GM23338 (cell line): ENCODE measurements around the gene PKNOX2. TPM values are rescaled to one million over a fixed set of nuclear protein-coding genes. Genes with fewer than 3 reads are reported as not detected.

Experiments
- ATAC-seq: fragments of 200-7000 bp; cut with Tn5 transposase; 3 replicates; pipeline ENCODE4 v1.9.1; 2020
- DNase-seq: peaks from one replicate; pipeline ENCODE4 v3.0.0-alpha.2; 2015; ENCODE audit warnings: low spot score
- H2AFZ ChIP-seq: fragments of 200-600 bp; sonication (generic); 2 replicates; pipeline ENCODE4 v1.8.0; 2016; ENCODE audit warnings: antibody characterized with exemption, mild to moderate bottlenecking, moderate library complexity
- H3F3A ChIP-seq: fragments of 200-600 bp; sonication (generic); replicated peaks from 2 replicates; pipeline ENCODE4 v1.8.0; 2017; ENCODE audit warnings: antibody characterized with exemption, mixed run types, low read depth
- H3K27ac ChIP-seq: fragments of 200-600 bp; sonication (generic); 2 replicates; pipeline ENCODE4 v1.6.1; 2016; ENCODE audit warnings: low read depth
- H3K27me3 ChIP-seq: fragments of 200-600 bp; sonication (generic); 2 replicates; pipeline ENCODE4 v1.8.0; 2016; ENCODE audit warnings: mild to moderate bottlenecking, mixed run types, moderate library complexity; ENCODE audit not compliant: insufficient read depth
- H3K36me3 ChIP-seq: fragments of 200-600 bp; sonication (generic); 2 replicates; pipeline ENCODE4 v1.8.0; 2016; ENCODE audit warnings: mild to moderate bottlenecking; ENCODE audit not compliant: insufficient read depth
- H3K4me1 ChIP-seq: fragments of 200-600 bp; sonication (generic); 2 replicates; pipeline ENCODE4 v1.8.0; 2016; ENCODE audit warnings: mild to moderate bottlenecking, moderate library complexity; ENCODE audit not compliant: insufficient read depth
- H3K4me2 ChIP-seq: fragments of 200-600 bp; sonication (generic); 2 replicates; pipeline ENCODE4 v1.7.1; 2017; ENCODE audit warnings: mixed run types
- H3K4me3 ChIP-seq: fragments of 200-600 bp; sonication (generic); 2 replicates; pipeline ENCODE4 v1.6.1; 2016; ENCODE audit warnings: mixed run types
- H3K79me2 ChIP-seq: fragments of 200-600 bp; sonication (generic); replicated peaks from 2 replicates; pipeline ENCODE4 v1.8.0; 2017; ENCODE audit warnings: mild to moderate bottlenecking; ENCODE audit not compliant: insufficient read depth
- H3K9me2 ChIP-seq: fragments of 200-600 bp; sonication (generic); 2 replicates; pipeline ENCODE4 v1.8.0; 2017; ENCODE audit not compliant: insufficient read depth
- H4K20me1 ChIP-seq: fragments of 200-600 bp; sonication (generic); replicated peaks from 2 replicates; pipeline ENCODE4 v1.8.0; 2017; ENCODE audit warnings: mild to moderate bottlenecking; ENCODE audit not compliant: insufficient read depth
- H3K27ac Mint-ChIP-seq: 2 replicates; pipeline ENCODE4 v1.8.0; 2020; ENCODE audit warnings: inconsistent platforms, mild to moderate bottlenecking, moderate library complexity, mixed read lengths
- H3K27me3 Mint-ChIP-seq: 3 replicates; pipeline ENCODE4 v1.8.0; 2022; ENCODE audit warnings: low read depth, mild to moderate bottlenecking, moderate library complexity, mixed read lengths, inconsistent platforms; ENCODE audit not compliant: insufficient read depth, poor library complexity
- H3K36me3 Mint-ChIP-seq: 3 replicates; pipeline ENCODE4 v1.8.0; 2021; ENCODE audit warnings: low read depth, mild to moderate bottlenecking, inconsistent platforms, moderate library complexity, mixed read lengths
- H3K4me1 Mint-ChIP-seq: 3 replicates; pipeline ENCODE4 v1.8.0; 2020; ENCODE audit warnings: mild to moderate bottlenecking, inconsistent platforms, mixed read lengths
- H3K4me3 Mint-ChIP-seq: 3 replicates; pipeline ENCODE4 v1.8.0; 2021; ENCODE audit warnings: moderate library complexity, mild to moderate bottlenecking, inconsistent platforms, mixed read lengths
- H3K9me3 Mint-ChIP-seq: 3 replicates; pipeline ENCODE4 v1.8.0; 2020; ENCODE audit warnings: moderate library complexity, mild to moderate bottlenecking, inconsistent platforms, mixed read lengths
- CREB1 ChIP-seq: fragments of 250-450 bp; sonication (Bioruptor Pico); IDR thresholded peaks from 2 replicates; pipeline ENCODE4 v1.5.0; 2020; ENCODE audit warnings: low read depth, mild to moderate bottlenecking, moderate library complexity
- EZH2 ChIP-seq: fragments of 200-600 bp; sonication (generic); IDR thresholded peaks from one replicate; pipeline ENCODE4 v1.8.0; 2017; ENCODE audit warnings: antibody characterized with exemption, mild to moderate bottlenecking, low read depth; ENCODE audit not compliant: unreplicated experiment
- EZH2phosphoT487 ChIP-seq: fragments of 200-600 bp; sonication (generic); IDR thresholded peaks from one replicate; pipeline ENCODE4 v1.8.1; 2018; ENCODE audit warnings: antibody characterized with exemption; ENCODE audit not compliant: unreplicated experiment
- JUNB ChIP-seq: IDR thresholded peaks from one replicate; pipeline ENCODE4 v1.6.1; 2016; ENCODE audit warnings: antibody characterized with exemption; ENCODE audit not compliant: unreplicated experiment
- NANOG ChIP-seq: IDR thresholded peaks from 2 replicates; pipeline ENCODE4 v1.6.1; 2016; ENCODE audit warnings: antibody characterized with exemption, borderline replicate concordance
- ZNF114 ChIP-seq: fragments of 250-450 bp; sonication (Bioruptor Pico); IDR thresholded peaks from 2 replicates; pipeline ENCODE4 v1.5.0; 2020; ENCODE audit warnings: mild to moderate bottlenecking, moderate library complexity
- ZNF331 ChIP-seq: fragments of 250-450 bp; sonication (Bioruptor Pico); IDR thresholded peaks from 2 replicates; pipeline ENCODE4 v1.5.0; 2020; ENCODE audit warnings: low read depth, mild to moderate bottlenecking, moderate library complexity
- polyA plus RNA-seq: library from polyadenylated mRNA; unstranded; fragments of >200 nt; fragmentation: Nextera tagmentation; extraction: Ambion mirVana; gene quantifications from 2 replicates; pipeline ENCODE4 v1.2.1, GENCODE V29; 2016
- total RNA-seq: library from RNA; depleted of rRNA; stranded (reverse); fragments of >200 nt; shearing (Covaris generic); gene quantifications from 2 replicates; pipeline ENCODE4 v1.2.3, GENCODE V29; 2014
- TF ChIP-seq, protein P1 (sequence below): IDR thresholded peaks from one replicate; pipeline ENCODE4 v1.6.1; 2018; ENCODE audit warnings: antibody characterized with exemption; ENCODE audit not compliant: unreplicated experiment
- TF ChIP-seq, protein P2 (sequence below): IDR thresholded peaks from 2 replicates; pipeline ENCODE4 v1.6.1; 2016; ENCODE audit warnings: antibody characterized with exemption
- TF ChIP-seq, protein P3 (sequence below): fragments of 250-450 bp; sonication (Bioruptor Pico); IDR thresholded peaks from 2 replicates; pipeline ENCODE4 v1.5.0; 2020; ENCODE audit warnings: mild to moderate bottlenecking, moderate library complexity
- TF ChIP-seq, protein P4 (sequence below), 2 experiments: fragments of 200-600 bp in 1 of 2; sonication (generic) in 1 of 2; conservative IDR thresholded peaks; 2 replicates each; pipeline versions ENCODE4 v1.5.1 to v1.6.1; 2016 to 2017; ENCODE audit warnings: antibody characterized with exemption in 2 of 2, low read depth in 2 of 2, mild to moderate bottlenecking in 2 of 2, moderate library complexity in 1 of 2

PKNOX2 gene
- total and polyA plus RNA-seq, 2 experiments from 2014 or later: 0.42 to 0.83 TPM

DNA sequence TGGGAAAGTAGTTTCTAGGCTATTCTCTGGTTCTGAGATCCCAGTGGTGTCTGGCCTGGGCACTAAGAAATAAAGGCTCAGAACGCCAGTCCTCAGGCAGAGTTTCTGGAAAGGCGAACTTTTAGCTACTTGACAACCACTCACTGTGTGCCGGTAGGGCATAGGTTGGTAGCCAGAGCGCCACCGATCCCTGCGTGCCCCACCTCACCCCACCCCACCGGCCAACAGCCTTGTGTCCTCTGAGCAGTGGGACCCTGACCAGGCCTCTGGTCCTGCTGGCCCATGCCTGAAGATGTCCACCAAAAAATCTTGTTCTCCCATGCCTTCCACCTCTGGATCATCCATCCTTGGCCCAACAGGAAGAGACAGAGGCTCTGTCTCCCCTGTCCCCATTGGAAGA, 213.5 kb downstream of the PKNOX2 start:
- Histone ChIP-seq H3K36me3 (no peaks in the 10 kb centered on the region), H3K9me2 (no peaks in the 10 kb centered on the region), H2AFZ (no peak overlapping the region), H3K79me2 (no peaks in the 10 kb centered on the region), H4K20me1 (no peaks in the 10 kb centered on the region), H3K27ac (no peak overlapping the region), H3K4me1 (peaks cover 4% of the 10 kb centered on the region; the same call in 1 of the 2 replicates), H3K27me3 (no peaks in the 10 kb centered on the region), H3F3A (no peaks in the 10 kb centered on the region), H3K4me3 (no peak overlapping the region), H3K4me2 (no peak overlapping the region)
- peaks cover 5% of the 10 kb centered on the region for H3K27me3 Mint-ChIP-seq
- H3K9me3 Mint-ChIP-seq: no peaks in the 10 kb centered on the region
- H3K36me3 Mint-ChIP-seq: no peaks in the 10 kb centered on the region; the same call in 2 of the 3 replicates
- DNase-seq: no peak
- H3K4me3 Mint-ChIP-seq: no peak overlapping the region
- no peak overlapping the region for H3K27ac Mint-ChIP-seq
- ATAC-seq: no peak
- TF ChIP-seq, protein P1, sequence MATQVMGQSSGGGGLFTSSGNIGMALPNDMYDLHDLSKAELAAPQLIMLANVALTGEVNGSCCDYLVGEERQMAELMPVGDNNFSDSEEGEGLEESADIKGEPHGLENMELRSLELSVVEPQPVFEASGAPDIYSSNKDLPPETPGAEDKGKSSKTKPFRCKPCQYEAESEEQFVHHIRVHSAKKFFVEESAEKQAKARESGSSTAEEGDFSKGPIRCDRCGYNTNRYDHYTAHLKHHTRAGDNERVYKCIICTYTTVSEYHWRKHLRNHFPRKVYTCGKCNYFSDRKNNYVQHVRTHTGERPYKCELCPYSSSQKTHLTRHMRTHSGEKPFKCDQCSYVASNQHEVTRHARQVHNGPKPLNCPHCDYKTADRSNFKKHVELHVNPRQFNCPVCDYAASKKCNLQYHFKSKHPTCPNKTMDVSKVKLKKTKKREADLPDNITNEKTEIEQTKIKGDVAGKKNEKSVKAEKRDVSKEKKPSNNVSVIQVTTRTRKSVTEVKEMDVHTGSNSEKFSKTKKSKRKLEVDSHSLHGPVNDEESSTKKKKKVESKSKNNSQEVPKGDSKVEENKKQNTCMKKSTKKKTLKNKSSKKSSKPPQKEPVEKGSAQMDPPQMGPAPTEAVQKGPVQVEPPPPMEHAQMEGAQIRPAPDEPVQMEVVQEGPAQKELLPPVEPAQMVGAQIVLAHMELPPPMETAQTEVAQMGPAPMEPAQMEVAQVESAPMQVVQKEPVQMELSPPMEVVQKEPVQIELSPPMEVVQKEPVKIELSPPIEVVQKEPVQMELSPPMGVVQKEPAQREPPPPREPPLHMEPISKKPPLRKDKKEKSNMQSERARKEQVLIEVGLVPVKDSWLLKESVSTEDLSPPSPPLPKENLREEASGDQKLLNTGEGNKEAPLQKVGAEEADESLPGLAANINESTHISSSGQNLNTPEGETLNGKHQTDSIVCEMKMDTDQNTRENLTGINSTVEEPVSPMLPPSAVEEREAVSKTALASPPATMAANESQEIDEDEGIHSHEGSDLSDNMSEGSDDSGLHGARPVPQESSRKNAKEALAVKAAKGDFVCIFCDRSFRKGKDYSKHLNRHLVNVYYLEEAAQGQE: no peak
- TF ChIP-seq EZH2phosphoT487 (no peak), ZNF331 (CRISPR knock-in tag) (no peak), CREB1 (CRISPR knock-in tag) (no peak), ZNF114 (no peak), NANOG (no peak), JUNB (no peak), EZH2 (no peak)
- TF ChIP-seq, protein P2, sequence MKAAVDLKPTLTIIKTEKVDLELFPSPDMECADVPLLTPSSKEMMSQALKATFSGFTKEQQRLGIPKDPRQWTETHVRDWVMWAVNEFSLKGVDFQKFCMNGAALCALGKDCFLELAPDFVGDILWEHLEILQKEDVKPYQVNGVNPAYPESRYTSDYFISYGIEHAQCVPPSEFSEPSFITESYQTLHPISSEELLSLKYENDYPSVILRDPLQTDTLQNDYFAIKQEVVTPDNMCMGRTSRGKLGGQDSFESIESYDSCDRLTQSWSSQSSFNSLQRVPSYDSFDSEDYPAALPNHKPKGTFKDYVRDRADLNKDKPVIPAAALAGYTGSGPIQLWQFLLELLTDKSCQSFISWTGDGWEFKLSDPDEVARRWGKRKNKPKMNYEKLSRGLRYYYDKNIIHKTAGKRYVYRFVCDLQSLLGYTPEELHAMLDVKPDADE: no peak
- TF ChIP-seq, protein P3, sequence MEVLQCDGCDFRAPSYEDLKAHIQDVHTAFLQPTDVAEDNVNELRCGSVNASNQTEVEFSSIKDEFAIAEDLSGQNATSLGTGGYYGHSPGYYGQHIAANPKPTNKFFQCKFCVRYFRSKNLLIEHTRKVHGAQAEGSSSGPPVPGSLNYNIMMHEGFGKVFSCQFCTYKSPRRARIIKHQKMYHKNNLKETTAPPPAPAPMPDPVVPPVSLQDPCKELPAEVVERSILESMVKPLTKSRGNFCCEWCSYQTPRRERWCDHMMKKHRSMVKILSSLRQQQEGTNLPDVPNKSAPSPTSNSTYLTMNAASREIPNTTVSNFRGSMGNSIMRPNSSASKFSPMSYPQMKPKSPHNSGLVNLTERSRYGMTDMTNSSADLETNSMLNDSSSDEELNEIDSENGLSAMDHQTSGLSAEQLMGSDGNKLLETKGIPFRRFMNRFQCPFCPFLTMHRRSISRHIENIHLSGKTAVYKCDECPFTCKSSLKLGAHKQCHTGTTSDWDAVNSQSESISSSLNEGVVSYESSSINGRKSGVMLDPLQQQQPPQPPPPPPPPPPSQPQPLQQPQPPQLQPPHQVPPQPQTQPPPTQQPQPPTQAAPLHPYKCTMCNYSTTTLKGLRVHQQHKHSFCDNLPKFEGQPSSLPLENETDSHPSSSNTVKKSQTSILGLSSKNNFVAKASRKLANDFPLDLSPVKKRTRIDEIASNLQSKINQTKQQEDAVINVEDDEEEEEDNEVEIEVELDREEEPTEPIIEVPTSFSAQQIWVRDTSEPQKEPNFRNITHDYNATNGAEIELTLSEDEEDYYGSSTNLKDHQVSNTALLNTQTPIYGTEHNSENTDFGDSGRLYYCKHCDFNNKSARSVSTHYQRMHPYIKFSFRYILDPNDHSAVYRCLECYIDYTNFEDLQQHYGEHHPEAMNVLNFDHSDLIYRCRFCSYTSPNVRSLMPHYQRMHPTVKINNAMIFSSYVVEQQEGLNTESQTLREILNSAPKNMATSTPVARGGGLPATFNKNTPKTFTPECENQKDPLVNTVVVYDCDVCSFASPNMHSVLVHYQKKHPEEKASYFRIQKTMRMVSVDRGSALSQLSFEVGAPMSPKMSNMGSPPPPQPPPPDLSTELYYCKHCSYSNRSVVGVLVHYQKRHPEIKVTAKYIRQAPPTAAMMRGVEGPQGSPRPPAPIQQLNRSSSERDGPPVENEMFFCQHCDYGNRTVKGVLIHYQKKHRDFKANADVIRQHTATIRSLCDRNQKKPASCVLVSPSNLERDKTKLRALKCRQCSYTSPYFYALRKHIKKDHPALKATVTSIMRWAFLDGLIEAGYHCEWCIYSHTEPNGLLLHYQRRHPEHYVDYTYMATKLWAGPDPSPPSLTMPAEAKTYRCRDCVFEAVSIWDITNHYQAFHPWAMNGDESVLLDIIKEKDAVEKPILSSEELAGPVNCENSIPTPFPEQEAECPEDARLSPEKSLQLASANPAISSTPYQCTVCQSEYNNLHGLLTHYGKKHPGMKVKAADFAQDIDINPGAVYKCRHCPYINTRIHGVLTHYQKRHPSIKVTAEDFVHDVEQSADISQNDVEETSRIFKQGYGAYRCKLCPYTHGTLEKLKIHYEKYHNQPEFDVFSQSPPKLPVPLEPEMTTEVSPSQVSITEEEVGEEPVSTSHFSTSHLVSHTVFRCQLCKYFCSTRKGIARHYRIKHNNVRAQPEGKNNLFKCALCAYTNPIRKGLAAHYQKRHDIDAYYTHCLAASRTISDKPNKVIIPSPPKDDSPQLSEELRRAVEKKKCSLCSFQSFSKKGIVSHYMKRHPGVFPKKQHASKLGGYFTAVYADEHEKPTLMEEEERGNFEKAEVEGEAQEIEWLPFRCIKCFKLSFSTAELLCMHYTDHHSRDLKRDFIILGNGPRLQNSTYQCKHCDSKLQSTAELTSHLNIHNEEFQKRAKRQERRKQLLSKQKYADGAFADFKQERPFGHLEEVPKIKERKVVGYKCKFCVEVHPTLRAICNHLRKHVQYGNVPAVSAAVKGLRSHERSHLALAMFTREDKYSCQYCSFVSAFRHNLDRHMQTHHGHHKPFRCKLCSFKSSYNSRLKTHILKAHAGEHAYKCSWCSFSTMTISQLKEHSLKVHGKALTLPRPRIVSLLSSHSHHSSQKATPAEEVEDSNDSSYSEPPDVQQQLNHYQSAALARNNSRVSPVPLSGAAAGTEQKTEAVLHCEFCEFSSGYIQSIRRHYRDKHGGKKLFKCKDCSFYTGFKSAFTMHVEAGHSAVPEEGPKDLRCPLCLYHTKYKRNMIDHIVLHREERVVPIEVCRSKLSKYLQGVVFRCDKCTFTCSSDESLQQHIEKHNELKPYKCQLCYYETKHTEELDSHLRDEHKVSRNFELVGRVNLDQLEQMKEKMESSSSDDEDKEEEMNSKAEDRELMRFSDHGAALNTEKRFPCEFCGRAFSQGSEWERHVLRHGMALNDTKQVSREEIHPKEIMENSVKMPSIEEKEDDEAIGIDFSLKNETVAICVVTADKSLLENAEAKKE: no peak
- TF ChIP-seq, protein P4, sequence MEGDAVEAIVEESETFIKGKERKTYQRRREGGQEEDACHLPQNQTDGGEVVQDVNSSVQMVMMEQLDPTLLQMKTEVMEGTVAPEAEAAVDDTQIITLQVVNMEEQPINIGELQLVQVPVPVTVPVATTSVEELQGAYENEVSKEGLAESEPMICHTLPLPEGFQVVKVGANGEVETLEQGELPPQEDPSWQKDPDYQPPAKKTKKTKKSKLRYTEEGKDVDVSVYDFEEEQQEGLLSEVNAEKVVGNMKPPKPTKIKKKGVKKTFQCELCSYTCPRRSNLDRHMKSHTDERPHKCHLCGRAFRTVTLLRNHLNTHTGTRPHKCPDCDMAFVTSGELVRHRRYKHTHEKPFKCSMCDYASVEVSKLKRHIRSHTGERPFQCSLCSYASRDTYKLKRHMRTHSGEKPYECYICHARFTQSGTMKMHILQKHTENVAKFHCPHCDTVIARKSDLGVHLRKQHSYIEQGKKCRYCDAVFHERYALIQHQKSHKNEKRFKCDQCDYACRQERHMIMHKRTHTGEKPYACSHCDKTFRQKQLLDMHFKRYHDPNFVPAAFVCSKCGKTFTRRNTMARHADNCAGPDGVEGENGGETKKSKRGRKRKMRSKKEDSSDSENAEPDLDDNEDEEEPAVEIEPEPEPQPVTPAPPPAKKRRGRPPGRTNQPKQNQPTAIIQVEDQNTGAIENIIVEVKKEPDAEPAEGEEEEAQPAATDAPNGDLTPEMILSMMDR (conservative IDR thresholded peaks at IDR 0.05; ENCODE audit: low read depth in 2 of 2): no peak
- H3K4me1 Mint-ChIP-seq: peaks cover 45% of the 10 kb centered on the region
